Ovary (tissue), 9 donors: ENCODE results near the gene FOXRED2. TPM values are rescaled to one million over a fixed set of nuclear protein-coding genes. Genes with fewer than 3 reads are reported as not detected.

Experiments
- DNase-seq, 5 donors: peaks; one replicate each; pipeline ENCODE4 v3.0.0-alpha.2; 2019 to 2020
- H3K27ac ChIP-seq, 2 donors: fragments of 200-600 bp; one replicate each; pipeline versions ENCODE4 v1.5.1 to v1.8.0; 2019 to 2022
- H3K27me3 ChIP-seq: fragments of 200-600 bp; one replicate; pipeline ENCODE4 v1.8.0; 2022
- H3K36me3 ChIP-seq: fragments of 200-600 bp; sonication (generic); one replicate; pipeline ENCODE4 v1.5.1; 2019
- H3K4me1 ChIP-seq: one replicate; pipeline ENCODE4 v1.8.1; 2013; ENCODE audit warnings: mild to moderate bottlenecking, moderate library complexity; ENCODE audit not compliant: insufficient read depth
- H3K4me3 ChIP-seq: fragments of 200-600 bp; sonication (generic); one replicate; pipeline ENCODE4 v1.5.1; 2017
- H3K9me3 ChIP-seq, 2 donors: fragments of 200-600 bp in 1 of 2; sonication (generic) in 1 of 2; one replicate each; pipeline versions ENCODE4 v1.5.1 to v1.8.1; 2013 to 2019; ENCODE audit warnings: mild to moderate bottlenecking in 1 of 2, moderate library complexity in 1 of 2
- CTCF ChIP-seq, 3 donors: fragments of 450-650 bp in 2 of 3; fragments of 200-600 bp in 1 of 3; IDR thresholded peaks; one replicate each; pipeline versions ENCODE4 v1.5.1 to v1.8.0; 2016 to 2022; ENCODE audit warnings: antibody characterized with exemption in 3 of 3, mild to moderate bottlenecking in 1 of 3
- EP300 ChIP-seq: sonication (generic); formaldehyde crosslinking; IDR thresholded peaks from one replicate; pipeline ENCODE4 v1.6.1; 2017; ENCODE audit warnings: antibody characterized with exemption
- POLR2A ChIP-seq: fragments of 450-650 bp; IDR thresholded peaks from one replicate; pipeline ENCODE4 v1.6.1; 2017; ENCODE audit warnings: antibody characterized with exemption, mild to moderate bottlenecking, moderate library complexity
- WGBS, 3 donors: extraction: QIAGEN DNeasy Blood & Tissue Kit in 1 of 3; methylation state at CpG; one replicate each; pipeline versions ENCODE4 v1.1.5 to v1.1.7; 2013 to 2017; 5-methylcytosine and 5-hydroxymethylcytosine counted together
- intact Hi-C, 4 donors: fragments of 100-400 bp; cut with DNase I; formaldehyde crosslinking; loops; one replicate each; pipeline versions ENCODE4 v1.11.0 to v1.15.1; 2022 to 2023
- polyA plus RNA-seq, 2 donors: library from polyadenylated mRNA; stranded (reverse); fragments of 200-250 nt in 1 of 2; fragments of 350-450 nt in 1 of 2; fragmentation: Illumina TruSeq in 1 of 2; extraction: RNeasy Lipid Tissue Mini Kit (QIAGEN cat#74804) in 1 of 2; gene quantifications; one replicate each; pipeline ENCODE4 v1.2.3, GENCODE V29; 2013 to 2014
- total RNA-seq, 7 donors: library from RNA; depleted of rRNA in 2 of 7; stranded (reverse); fragments of >200 nt in 2 of 7; fragmentation: NEBNext Ultra II Directional in 3 of 7; extraction: Animal tissue kit (Norgen Biotek cat#: 25700) in 3 of 7; gene quantifications; one replicate each; pipeline versions ENCODE4 v1.1.0 to v1.2.4, GENCODE V29; 2016 to 2023
- donor health status: DM: no; HTN: no; CAD: no; lungs with moderate emphysema.
- donor health status: DM: no; HTN: no; CAD: no.
- donor health status: Bipolar disorder and iron deficiency.
- donor health status: DM: yes; HTN: yes; CAD: no.
- donor health status: DM: no; HTN: no; CAD: no.
- donor health status: DM: yes; HTN: yes; CAD: no.

Gene FOXRED2
- total and polyA plus RNA-seq, 9 donors: 6.9 to 30.7 (median 23.1) TPM

DNA sequence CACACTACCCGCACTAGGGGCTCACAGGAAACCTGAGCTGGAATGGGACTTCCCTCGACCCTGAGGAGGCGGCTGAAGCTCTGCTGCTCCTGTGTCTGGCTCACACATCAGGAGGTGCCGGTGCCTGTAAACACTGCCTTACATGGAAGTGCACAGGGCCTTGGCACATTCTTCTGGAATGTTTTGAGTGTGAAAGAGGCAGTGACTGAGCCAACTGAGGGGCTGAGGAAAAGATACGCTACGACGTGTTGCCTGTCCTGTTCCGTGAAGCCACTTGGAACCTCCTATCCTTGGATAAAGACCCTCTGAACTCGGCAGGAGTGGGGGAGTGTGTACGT, 35.9 kb downstream of the FOXRED2 start:
- intact Hi-C loops: loop anchor here in 1 of 4 donors (1.0 kb wide), 1 partner anchor 170 kb away; no protein-coding TSS in a partner anchor
- DNase-seq: no peak
- peaks cover 1% of the 10 kb centered on the region for H3K4me1 ChIP-seq
- H3K36me3 ChIP-seq: no peaks in the 10 kb centered on the region
- peak overlapping the region; percentile 3 for H3K4me3 ChIP-seq
- TF ChIP-seq CTCF (IDR thresholded peaks at IDR 0.05) (no peak), EP300 (no peak)
- no peaks in the 10 kb centered on the region for H3K27me3 ChIP-seq
- WGBS, 3 donors: 37 to 61% (median 49%) methylated on average over 10 of the region's 10 CpGs
- no peak overlapping the region for H3K27ac ChIP-seq
- no peaks in the 10 kb centered on the region for H3K9me3 ChIP-seq

DNA sequence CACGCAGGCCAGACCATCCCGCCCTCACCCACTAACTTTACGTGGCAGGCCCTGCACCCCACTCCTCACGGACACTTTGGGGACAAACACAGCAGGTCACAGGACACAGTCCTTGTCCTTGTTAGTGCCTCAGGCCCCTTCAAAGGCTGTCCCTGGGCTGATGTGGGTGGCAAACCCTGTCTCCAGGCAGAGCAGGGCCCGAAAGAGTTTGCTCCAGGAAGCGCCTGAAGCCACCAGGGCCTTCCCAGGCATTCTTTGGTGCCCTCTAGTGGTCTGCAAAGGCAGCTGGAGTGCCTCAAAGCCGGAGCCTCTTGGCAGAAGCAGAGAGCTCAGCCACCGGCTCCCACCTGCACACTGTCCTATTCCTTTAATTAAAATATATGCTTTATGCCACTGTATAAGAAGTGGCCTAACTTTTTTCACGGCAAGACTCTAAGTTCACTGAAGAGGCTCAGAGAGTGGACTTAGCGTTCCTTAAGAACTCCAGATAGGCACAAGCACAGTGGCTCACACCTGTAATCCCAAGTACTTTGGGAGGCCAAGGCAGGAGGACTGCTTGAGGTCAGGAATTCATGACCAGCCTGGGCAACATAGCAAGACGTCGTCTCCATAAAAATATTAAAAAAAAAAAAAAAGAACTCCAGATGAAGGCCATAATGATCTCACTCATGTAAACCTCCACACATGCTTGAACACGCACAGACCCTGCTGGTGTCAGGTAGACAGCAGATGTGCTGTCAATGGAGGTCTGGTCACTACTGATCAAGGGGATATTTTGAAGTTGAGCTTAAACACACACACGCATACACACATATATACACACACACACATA, 36.5 kb downstream of the FOXRED2 start:
- Histone ChIP-seq H3K27ac (no peak overlapping the region), H3K4me3 (no peak overlapping the region), H3K9me3 (no peaks in the 10 kb centered on the region), H3K4me1 (peaks cover 7% of the 10 kb centered on the region), H3K27me3 (no peaks in the 10 kb centered on the region), H3K36me3 (no peaks in the 10 kb centered on the region)
- 39 to 42% (median 40%) methylated on average over 14 of the region's 14 CpGs for WGBS, 3 donors
- intact Hi-C loops: loop anchor here in 1 of 4 donors (1.0 kb wide), 1 partner anchor 169 kb away; no protein-coding TSS in a partner anchor
- TF ChIP-seq CTCF (IDR thresholded peaks at IDR 0.05) (peak; percentile 87 to 96 (median 90)), EP300 (no peak), POLR2A (no peak)
- DNase-seq: peak; percentile 78 to 86 (median 83)

- Histone ChIP-seq H3K4me1 (peaks cover 10% of the 10 kb centered on the region), H3K9me3 (no peaks in the 10 kb centered on the region), H3K27ac (no peak overlapping the region), H3K27me3 (no peaks in the 10 kb centered on the region), H3K36me3 (no peaks in the 10 kb centered on the region), H3K4me3 (no peak overlapping the region)
- TF ChIP-seq POLR2A: no peak
- no peak for TF ChIP-seq CTCF (IDR thresholded peaks at IDR 0.05)
- no peak for TF ChIP-seq EP300
- no peak for DNase-seq
- intact Hi-C loops: loop anchor here in 3 of 4 donors (5.0 to 10.0 kb wide), 4 partner anchors 94 to 167 kb away; no protein-coding TSS in a partner anchor
- WGBS, 3 donors: 84 to 88% (median 87%) methylated on average over 14 of the region's 14 CpGs
These were observed 37.6 kb downstream of the FOXRED2 start for GRCh38 chr22:36469094-36469710.

DNA sequence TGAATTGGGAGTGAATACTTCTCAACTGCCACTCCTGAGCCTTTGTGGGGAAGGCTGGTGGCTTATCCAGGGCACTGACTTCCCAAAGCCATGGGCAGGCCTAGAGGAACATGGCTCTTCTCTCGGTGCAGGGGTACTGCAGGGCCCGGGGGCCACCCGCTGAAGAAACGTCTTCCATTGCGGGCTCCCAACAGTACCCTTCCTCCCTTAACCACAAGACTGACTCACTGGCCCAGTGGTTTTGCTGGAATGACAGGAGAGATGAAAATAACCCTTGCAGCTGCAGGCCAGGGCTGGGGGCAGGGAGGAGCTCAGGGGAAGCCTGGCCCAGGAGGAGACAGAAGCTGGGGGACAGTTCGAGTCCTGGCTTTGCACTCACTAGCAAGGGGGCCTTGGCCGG, 38.9 kb downstream of the FOXRED2 start:
- TF ChIP-seq CTCF (IDR thresholded peaks at IDR 0.05): no peak
- TF ChIP-seq POLR2A: no peak
- TF ChIP-seq EP300: no peak
- WGBS, 3 donors: 25 to 56% (median 37%) methylated on average over 4 to 7 of the region's 7 CpGs
- no peaks in the 10 kb centered on the region for H3K27me3 ChIP-seq
- intact Hi-C loops: loop anchor here in 3 of 4 donors (5.0 to 10.0 kb wide), 4 partner anchors 93 to 166 kb away; no protein-coding TSS in a partner anchor
- no peaks in the 10 kb centered on the region for H3K36me3 ChIP-seq
- no peak overlapping the region for H3K27ac ChIP-seq
- no peaks in the 10 kb centered on the region for H3K9me3 ChIP-seq
- DNase-seq: no peak
- peaks cover 10% of the 10 kb centered on the region for H3K4me1 ChIP-seq
- no peak overlapping the region for H3K4me3 ChIP-seq
